Measurements from ENCODE around the gene CPS1. TPM values are rescaled to one million over a fixed set of nuclear protein-coding genes. Genes with fewer than 3 reads are reported as not detected.

The CPS1 gene
- total RNA-seq, 1 experiment from 2014 or later: 0.84 TPM

DNA sequence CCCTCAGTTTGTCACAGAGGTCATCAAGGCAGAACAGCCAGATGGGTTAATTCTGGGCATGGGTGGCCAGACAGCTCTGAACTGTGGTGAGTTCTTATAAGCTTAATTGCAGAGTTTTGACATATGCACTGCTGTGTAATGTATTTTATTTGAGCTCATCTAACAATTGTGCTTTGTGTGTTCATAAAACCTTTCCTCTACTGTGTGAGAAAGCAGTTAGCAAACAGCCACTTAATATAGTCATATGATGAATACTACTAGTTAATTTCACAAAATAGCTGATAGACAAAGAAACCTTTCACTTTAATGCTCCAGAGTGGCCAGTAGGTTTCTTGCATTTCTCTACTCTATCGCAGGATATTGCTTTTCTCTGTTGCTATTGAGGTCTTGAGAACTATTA, 43.1 kb downstream of the CPS1 start:
- H3K4me3 ChIP-seq (ENCODE audit: low read depth, low read length): no peak overlapping the region
- no peak for DNase-seq
- no peaks in the 10 kb centered on the region for H3K36me3 ChIP-seq (ENCODE audit: control insufficient read depth, insufficient read depth, low read length)
- no peak overlapping the region for H3K27ac Mint-ChIP-seq (ENCODE audit: unreplicated experiment)
- H3K36me3 Mint-ChIP-seq (ENCODE audit: insufficient read depth, unreplicated experiment): no peaks in the 10 kb centered on the region
- H3K9me3 ChIP-seq: no peaks in the 10 kb centered on the region
- H3K9me3 Mint-ChIP-seq (ENCODE audit: unreplicated experiment): no peaks in the 10 kb centered on the region
- H3K4me3 Mint-ChIP-seq (ENCODE audit: unreplicated experiment): no peak overlapping the region
- BruUV-seq (replicated peaks): no TSS peak
- no peaks in the 10 kb centered on the region for H3K4me1 Mint-ChIP-seq (ENCODE audit: low read depth, unreplicated experiment)
- intact Hi-C loops (cut with micrococcal nuclease; ENCODE audit: unreplicated experiment): no loop called here
- ChIA-PET POLR2A (no interaction called here), CTCF (no interaction called here)
- no peaks in the 10 kb centered on the region for H3K4me1 ChIP-seq
- no peaks in the 10 kb centered on the region for H3K27me3 ChIP-seq (replicated peaks; ENCODE audit: control insufficient read depth, insufficient read depth, low read length)
- TF ChIP-seq, protein P1, sequence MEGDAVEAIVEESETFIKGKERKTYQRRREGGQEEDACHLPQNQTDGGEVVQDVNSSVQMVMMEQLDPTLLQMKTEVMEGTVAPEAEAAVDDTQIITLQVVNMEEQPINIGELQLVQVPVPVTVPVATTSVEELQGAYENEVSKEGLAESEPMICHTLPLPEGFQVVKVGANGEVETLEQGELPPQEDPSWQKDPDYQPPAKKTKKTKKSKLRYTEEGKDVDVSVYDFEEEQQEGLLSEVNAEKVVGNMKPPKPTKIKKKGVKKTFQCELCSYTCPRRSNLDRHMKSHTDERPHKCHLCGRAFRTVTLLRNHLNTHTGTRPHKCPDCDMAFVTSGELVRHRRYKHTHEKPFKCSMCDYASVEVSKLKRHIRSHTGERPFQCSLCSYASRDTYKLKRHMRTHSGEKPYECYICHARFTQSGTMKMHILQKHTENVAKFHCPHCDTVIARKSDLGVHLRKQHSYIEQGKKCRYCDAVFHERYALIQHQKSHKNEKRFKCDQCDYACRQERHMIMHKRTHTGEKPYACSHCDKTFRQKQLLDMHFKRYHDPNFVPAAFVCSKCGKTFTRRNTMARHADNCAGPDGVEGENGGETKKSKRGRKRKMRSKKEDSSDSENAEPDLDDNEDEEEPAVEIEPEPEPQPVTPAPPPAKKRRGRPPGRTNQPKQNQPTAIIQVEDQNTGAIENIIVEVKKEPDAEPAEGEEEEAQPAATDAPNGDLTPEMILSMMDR (IDR thresholded peaks at IDR 0.05; ENCODE audit: insufficient read depth in 1 of 2, low read depth in 1 of 2, low read length in 1 of 2, severe bottlenecking in 1 of 2, unreplicated experiment in 1 of 2): no peak
- no peaks in the 10 kb centered on the region for H3K27me3 Mint-ChIP-seq (ENCODE audit: insufficient read depth, unreplicated experiment)

DNA sequence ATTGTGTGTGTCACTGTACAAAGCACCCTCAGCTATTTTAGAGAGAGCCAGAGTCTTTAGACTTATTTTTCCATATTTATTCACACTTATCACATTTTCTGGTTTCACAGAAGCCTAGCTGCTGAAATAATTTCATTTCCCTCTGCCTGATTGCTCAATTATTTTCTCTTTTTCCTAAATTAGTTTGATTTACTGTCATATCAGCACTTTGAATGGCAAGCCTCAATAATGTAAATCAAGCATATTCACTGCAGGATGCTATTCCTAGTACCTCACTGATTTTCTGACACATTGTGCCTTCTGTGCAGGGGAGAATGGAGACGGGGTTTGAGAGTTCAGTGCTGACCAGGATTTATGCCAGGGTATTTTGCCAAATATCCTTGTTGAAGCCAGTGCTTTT, 48.3 kb downstream of the CPS1 start:
- ChIA-PET POLR2A (no interaction called here), CTCF (no interaction called here)
- no peaks in the 10 kb centered on the region for H3K9me3 ChIP-seq
- Mint-ChIP-seq H3K27ac (ENCODE audit: unreplicated experiment) (no peak overlapping the region), H3K9me3 (ENCODE audit: unreplicated experiment) (no peaks in the 10 kb centered on the region), H3K4me3 (ENCODE audit: unreplicated experiment) (no peak overlapping the region), H3K36me3 (ENCODE audit: insufficient read depth, unreplicated experiment) (no peaks in the 10 kb centered on the region), H3K4me1 (ENCODE audit: low read depth, unreplicated experiment) (no peaks in the 10 kb centered on the region), H3K27me3 (ENCODE audit: insufficient read depth, unreplicated experiment) (no peaks in the 10 kb centered on the region)
- no peak for DNase-seq
- no peaks in the 10 kb centered on the region for H3K4me1 ChIP-seq
- H3K4me3 ChIP-seq (ENCODE audit: low read depth, low read length): no peak overlapping the region
- TF ChIP-seq, protein P1 (IDR thresholded peaks at IDR 0.05; ENCODE audit: insufficient read depth in 1 of 2, low read depth in 1 of 2, low read length in 1 of 2, severe bottlenecking in 1 of 2, unreplicated experiment in 1 of 2): no peak
- H3K36me3 ChIP-seq (ENCODE audit: control insufficient read depth, insufficient read depth, low read length): no peaks in the 10 kb centered on the region
- H3K27me3 ChIP-seq (replicated peaks; ENCODE audit: control insufficient read depth, insufficient read depth, low read length): no peaks in the 10 kb centered on the region
- no TSS peak for BruUV-seq (replicated peaks)
- intact Hi-C loops (cut with micrococcal nuclease; ENCODE audit: unreplicated experiment): loop anchor here (10.0 kb wide), 1 partner anchor 230 kb away; no protein-coding TSS in a partner anchor

DNA sequence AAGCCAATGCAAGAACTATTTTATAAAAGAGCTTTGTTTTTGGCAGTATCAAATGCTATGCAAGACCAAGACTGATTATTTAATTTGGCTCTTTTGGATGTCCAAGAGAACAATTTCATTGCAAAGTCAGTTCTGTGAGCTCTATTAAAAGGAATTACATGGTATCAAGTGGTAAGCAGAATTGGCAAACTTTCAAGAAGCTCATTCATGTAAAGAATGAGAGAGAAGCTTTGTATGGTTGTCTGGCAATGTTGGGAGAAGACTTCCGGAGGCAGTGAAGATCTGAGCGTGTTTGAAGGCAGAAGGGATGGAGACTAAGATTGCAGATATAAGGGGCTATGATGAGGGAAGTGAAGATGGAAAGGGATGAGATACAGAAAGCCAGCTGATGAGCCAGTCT, 49.6 kb downstream of the CPS1 start:
- Histone ChIP-seq H3K4me3 (ENCODE audit: low read depth, low read length) (no peak overlapping the region), H3K27me3 (replicated peaks; ENCODE audit: control insufficient read depth, insufficient read depth, low read length) (no peaks in the 10 kb centered on the region), H3K36me3 (ENCODE audit: control insufficient read depth, insufficient read depth, low read length) (no peaks in the 10 kb centered on the region), H3K4me1 (no peaks in the 10 kb centered on the region), H3K9me3 (no peaks in the 10 kb centered on the region)
- DNase-seq: no peak
- TF ChIP-seq, protein P1 (IDR thresholded peaks at IDR 0.05; ENCODE audit: insufficient read depth in 1 of 2, low read depth in 1 of 2, low read length in 1 of 2, severe bottlenecking in 1 of 2, unreplicated experiment in 1 of 2): no peak
- no peaks in the 10 kb centered on the region for H3K27me3 Mint-ChIP-seq (ENCODE audit: insufficient read depth, unreplicated experiment)
- BruUV-seq (replicated peaks): no TSS peak
- ChIA-PET CTCF (no interaction called here), POLR2A (no interaction called here)
- H3K9me3 Mint-ChIP-seq (ENCODE audit: unreplicated experiment): no peaks in the 10 kb centered on the region
- H3K4me3 Mint-ChIP-seq (ENCODE audit: unreplicated experiment): no peak overlapping the region
- H3K4me1 Mint-ChIP-seq (ENCODE audit: low read depth, unreplicated experiment): no peaks in the 10 kb centered on the region
- no peak overlapping the region for H3K27ac Mint-ChIP-seq (ENCODE audit: unreplicated experiment)
- intact Hi-C loops (cut with micrococcal nuclease; ENCODE audit: unreplicated experiment): loop anchor here (10.0 kb wide), 1 partner anchor 229 kb away; no protein-coding TSS in a partner anchor
- H3K36me3 Mint-ChIP-seq (ENCODE audit: insufficient read depth, unreplicated experiment): no peaks in the 10 kb centered on the region

All from Caco-2 (cell line).